SU-DHL-6 (cell line): ENCODE measurements around the gene ATP2A1.

Experiments used
- H2AFZ ChIP-seq: fragments of 200-600 bp; sonication (generic); 2 replicates; pipeline ENCODE4 v1.6.1; 2014; ENCODE audit warnings: low read depth, mild to moderate bottlenecking, moderate library complexity, mixed read lengths, antibody characterized with exemption, low read length; ENCODE audit not compliant: severe bottlenecking
- H3F3A ChIP-seq: fragments of 200-600 bp; shearing (Covaris generic); 2 replicates; pipeline ENCODE4 v1.6.0; 2016; ENCODE audit warnings: antibody characterized with exemption, mild to moderate bottlenecking; ENCODE audit not compliant: insufficient read depth
- H3K27ac ChIP-seq: fragments of 200-600 bp; sonication (generic); 2 replicates; pipeline ENCODE4 v1.5.1; 2016; ENCODE audit warnings: low read depth, mild to moderate bottlenecking, low read length, moderate library complexity, mixed read lengths
- H3K27me3 ChIP-seq: fragments of 200-600 bp; sonication (generic), shearing (Covaris generic); 2 replicates; pipeline ENCODE4 v1.6.0; 2014; ENCODE audit warnings: mild to moderate bottlenecking, low read length
- H3K36me3 ChIP-seq: fragments of 200-600 bp; sonication (generic); 2 replicates; pipeline ENCODE4 v1.6.1; 2014; ENCODE audit warnings: mild to moderate bottlenecking, low read length, mixed read lengths
- H3K4me2 ChIP-seq: fragments of 300-600, 200-600 bp; shearing (Covaris generic), sonication (generic); 2 replicates; pipeline ENCODE4 v1.6.0; 2014; ENCODE audit warnings: low read length, low read depth, mild to moderate bottlenecking; ENCODE audit not compliant: poor library complexity, severe bottlenecking
- H3K4me3 ChIP-seq: fragments of 200-600 bp; sonication (generic); 2 replicates; pipeline ENCODE4 v1.5.1; 2014; ENCODE audit warnings: antibody characterized with exemption, low read length, mild to moderate bottlenecking, mixed read lengths; ENCODE audit not compliant: insufficient read depth, poor library complexity, severe bottlenecking
- H3K79me2 ChIP-seq: fragments of 200-600 bp; sonication (generic); 2 replicates; pipeline ENCODE4 v1.6.1; 2014; ENCODE audit warnings: mild to moderate bottlenecking, low read length, moderate library complexity; ENCODE audit not compliant: insufficient read depth
- H3K9ac ChIP-seq: fragments of 200-600 bp; sonication (generic); 2 replicates; pipeline ENCODE4 v1.7.0; 2014; ENCODE audit warnings: mild to moderate bottlenecking, low read length
- H3K9me2 ChIP-seq: fragments of 200-600 bp; sonication (generic); replicated peaks from 2 replicates; pipeline ENCODE4 v1.6.1; 2014; ENCODE audit warnings: low read length; ENCODE audit not compliant: insufficient read depth
- H3K9me3 ChIP-seq: fragments of 200-600 bp; sonication (generic); 2 replicates; pipeline ENCODE4 v1.6.1; 2014; ENCODE audit warnings: low read length, mixed read lengths; ENCODE audit not compliant: insufficient read depth
- H4K20me1 ChIP-seq: fragments of 200-600 bp; sonication (generic); 2 replicates; pipeline ENCODE4 v1.6.1; 2014; ENCODE audit warnings: low read depth, mild to moderate bottlenecking, antibody characterized with exemption, low read length, moderate library complexity, mixed read lengths
- EZH2phosphoT487 ChIP-seq: fragments of 200-600 bp; sonication (generic), shearing (Covaris generic); conservative IDR thresholded peaks from 2 replicates; pipeline ENCODE4 v1.6.1; 2018; ENCODE audit warnings: mild to moderate bottlenecking, antibody characterized with exemption, low read length, moderate library complexity, mixed read lengths
- TF ChIP-seq, protein P1 (sequence below): fragments of 200-600 bp; sonication (generic); IDR thresholded peaks from one replicate; pipeline ENCODE4 v1.5.1; 2017; ENCODE audit warnings: antibody characterized with exemption, mild to moderate bottlenecking, low read length, moderate library complexity; ENCODE audit not compliant: insufficient read depth, poor library complexity, severe bottlenecking

The ATP2A1 gene

DNA sequence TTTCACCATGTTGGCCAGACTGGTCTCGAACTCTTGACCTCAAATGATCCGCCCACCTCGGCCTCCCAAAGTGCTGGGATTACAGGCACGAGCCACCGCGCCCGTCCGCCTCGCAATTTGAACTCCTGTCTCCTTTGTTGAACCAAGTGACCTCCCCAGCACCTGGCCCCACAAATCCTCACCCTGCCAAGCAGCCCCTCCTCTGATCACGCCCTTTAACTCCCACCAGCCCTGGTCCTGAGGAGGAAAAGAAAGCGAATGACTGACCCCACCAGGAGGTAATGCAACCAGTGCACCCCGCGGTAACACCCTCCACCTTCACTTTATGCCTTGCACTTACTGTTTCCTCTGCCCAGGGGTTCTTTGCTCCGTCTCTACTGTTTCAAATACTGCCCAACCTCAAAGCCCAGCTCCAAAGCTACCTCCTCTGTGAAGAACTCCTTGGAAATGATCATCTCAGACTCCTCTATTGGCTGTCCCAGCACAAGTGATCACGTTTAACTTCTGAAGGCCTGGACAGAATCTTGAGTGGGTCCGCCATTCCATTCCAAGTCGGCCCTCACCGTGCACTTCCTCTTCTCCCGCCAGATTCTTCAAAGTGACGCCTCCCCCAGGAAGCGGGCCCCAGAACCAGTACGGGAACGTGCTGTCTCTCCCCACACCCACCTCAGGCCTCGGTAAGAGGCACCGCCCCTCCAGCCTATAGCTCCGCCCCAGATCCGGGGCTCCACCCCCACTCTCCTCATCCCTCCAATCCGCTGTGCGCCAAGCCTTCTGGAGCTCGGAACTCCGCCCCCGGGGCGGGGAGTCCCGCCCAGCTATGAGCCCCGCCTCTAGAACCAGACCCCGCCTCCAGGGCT, 57.9 kb downstream of the ATP2A1 start:
- Histone ChIP-seq H4K20me1 (no peaks in the 10 kb centered on the region), H2AFZ (no peak overlapping the region), H3K4me2 (no peak overlapping the region), H3K36me3 (peaks cover 5% of the 10 kb centered on the region; the same call in 1 of the 2 replicates), H3K27ac (no peak overlapping the region), H3K9ac (no peak overlapping the region), H3K9me3 (no peaks in the 10 kb centered on the region), H3K4me3 (no peak overlapping the region), H3K9me2 (no peaks in the 10 kb centered on the region), H3K27me3 (no peaks in the 10 kb centered on the region), H3K79me2 (peaks cover 16% of the 10 kb centered on the region), H3F3A (peaks cover 9% of the 10 kb centered on the region)
- TF ChIP-seq, protein P1, sequence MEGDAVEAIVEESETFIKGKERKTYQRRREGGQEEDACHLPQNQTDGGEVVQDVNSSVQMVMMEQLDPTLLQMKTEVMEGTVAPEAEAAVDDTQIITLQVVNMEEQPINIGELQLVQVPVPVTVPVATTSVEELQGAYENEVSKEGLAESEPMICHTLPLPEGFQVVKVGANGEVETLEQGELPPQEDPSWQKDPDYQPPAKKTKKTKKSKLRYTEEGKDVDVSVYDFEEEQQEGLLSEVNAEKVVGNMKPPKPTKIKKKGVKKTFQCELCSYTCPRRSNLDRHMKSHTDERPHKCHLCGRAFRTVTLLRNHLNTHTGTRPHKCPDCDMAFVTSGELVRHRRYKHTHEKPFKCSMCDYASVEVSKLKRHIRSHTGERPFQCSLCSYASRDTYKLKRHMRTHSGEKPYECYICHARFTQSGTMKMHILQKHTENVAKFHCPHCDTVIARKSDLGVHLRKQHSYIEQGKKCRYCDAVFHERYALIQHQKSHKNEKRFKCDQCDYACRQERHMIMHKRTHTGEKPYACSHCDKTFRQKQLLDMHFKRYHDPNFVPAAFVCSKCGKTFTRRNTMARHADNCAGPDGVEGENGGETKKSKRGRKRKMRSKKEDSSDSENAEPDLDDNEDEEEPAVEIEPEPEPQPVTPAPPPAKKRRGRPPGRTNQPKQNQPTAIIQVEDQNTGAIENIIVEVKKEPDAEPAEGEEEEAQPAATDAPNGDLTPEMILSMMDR, result no peak
- no peak for TF ChIP-seq EZH2phosphoT487

DNA sequence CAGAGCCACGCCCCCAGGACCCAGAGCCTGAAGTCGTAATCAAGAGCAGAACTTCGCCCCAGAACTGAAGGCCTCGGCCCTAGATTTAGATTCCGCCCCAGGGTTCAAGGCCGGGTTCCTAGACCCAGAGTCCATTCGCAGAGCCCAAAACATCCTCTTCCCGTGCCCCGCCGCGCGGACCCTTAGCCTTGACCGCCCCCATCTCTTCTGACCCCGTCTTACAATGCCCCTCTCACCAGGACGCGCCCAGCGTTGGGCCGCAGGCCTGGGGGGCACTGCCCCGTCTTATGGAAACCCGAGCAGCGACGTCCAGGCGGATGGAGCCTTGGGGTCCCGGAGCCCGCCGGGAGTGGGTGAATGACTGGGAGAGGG, 58.5 kb downstream of the ATP2A1 start:
- H4K20me1 ChIP-seq, result no peaks in the 10 kb centered on the region
- peaks cover 7% of the 10 kb centered on the region; the same call in 1 of the 2 replicates for H3F3A ChIP-seq
- no peaks in the 10 kb centered on the region for H3K9me3 ChIP-seq
- H3K4me2 ChIP-seq, result no peak overlapping the region
- H3K79me2 ChIP-seq, result peaks cover 16% of the 10 kb centered on the region
- no peak overlapping the region for H2AFZ ChIP-seq
- H3K27me3 ChIP-seq, result no peaks in the 10 kb centered on the region
- H3K27ac ChIP-seq, result no peak overlapping the region
- H3K9me2 ChIP-seq, result no peaks in the 10 kb centered on the region
- TF ChIP-seq, protein P1, result no peak
- TF ChIP-seq EZH2phosphoT487, result no peak
- H3K4me3 ChIP-seq, result no peak overlapping the region
- H3K9ac ChIP-seq, result no peak overlapping the region
- H3K36me3 ChIP-seq, result peaks cover 5% of the 10 kb centered on the region; the same call in 1 of the 2 replicates

- Histone ChIP-seq H3K4me3 (no peak overlapping the region), H2AFZ (no peak overlapping the region), H4K20me1 (no peaks in the 10 kb centered on the region), H3K4me2 (no peak overlapping the region), H3K79me2 (peaks cover 11% of the 10 kb centered on the region), H3K36me3 (peaks cover 5% of the 10 kb centered on the region; the same call in 1 of the 2 replicates), H3F3A (peaks cover 4% of the 10 kb centered on the region; the same call in 1 of the 2 replicates), H3K27me3 (no peaks in the 10 kb centered on the region), H3K9ac (no peak overlapping the region), H3K9me3 (no peaks in the 10 kb centered on the region), H3K9me2 (no peaks in the 10 kb centered on the region), H3K27ac (no peak overlapping the region)
- no peak for TF ChIP-seq EZH2phosphoT487
- TF ChIP-seq, protein P1, result no peak
These were observed 59.1 kb downstream of the ATP2A1 start for GRCh38 chr16:28937222-28937876.
